Keratinocyte (primary cell): ENCODE data around the gene KLHL15. TPM values are rescaled to one million over a fixed set of nuclear protein-coding genes. Genes with fewer than 3 reads are reported as not detected.

ENCODE experiments used
- DNase-seq: peaks from one replicate; pipeline ENCODE4 v3.0.0-alpha.2; 2011; ENCODE audit warnings: low read depth, missing footprints, low spot score
- FAIRE-seq: peaks from 2 replicates; lab custom pipeline; 2011; peaks lifted over from hg19 to GRCh38; lab: Jason Lieb, UNC
- H2AFZ ChIP-seq: 2 replicates; pipeline ENCODE4 v1.6.0; 2012; ENCODE audit warnings: low read length, control low read depth, inconsistent platforms; ENCODE audit not compliant: control insufficient read depth
- H3K27ac ChIP-seq: 2 replicates; pipeline ENCODE4 v1.5.1; 2011; ENCODE audit warnings: low read length; ENCODE audit not compliant: control insufficient read depth, insufficient read depth
- H3K27me3 ChIP-seq: 3 replicates; pipeline ENCODE4 v1.6.0; 2011; ENCODE audit warnings: low read length; ENCODE audit not compliant: control insufficient read depth, insufficient read depth; ENCODE audit errors: extremely low read depth
- H3K36me3 ChIP-seq, 2 experiments: 2 replicates in 1 of 2; 3 replicates in 1 of 2; pipeline ENCODE4 v1.5.1; 2011; ENCODE audit warnings: low read length in 2 of 2, mild to moderate bottlenecking in 1 of 2; ENCODE audit not compliant: control insufficient read depth in 2 of 2, insufficient read depth in 2 of 2; ENCODE audit errors: extremely low read depth in 1 of 2
- H3K4me1 ChIP-seq: 3 replicates; pipeline ENCODE4 v1.5.1; 2011; ENCODE audit warnings: low read length; ENCODE audit not compliant: control insufficient read depth, insufficient read depth; ENCODE audit errors: extremely low read depth
- H3K4me2 ChIP-seq: 3 replicates; pipeline ENCODE4 v1.6.0; 2011; ENCODE audit warnings: low read depth, low read length; ENCODE audit not compliant: control insufficient read depth, insufficient read depth; ENCODE audit errors: extremely low read depth
- H3K4me3 ChIP-seq, 3 experiments: fragments of 200-600 bp in 1 of 3; sonication (generic) in 1 of 3; 2 replicates in 2 of 3; 3 replicates in 1 of 3; pipeline ENCODE4 v1.5.1; 2011 to 2016; ENCODE audit warnings: low read length in 3 of 3, mild to moderate bottlenecking in 3 of 3, control low read depth in 2 of 3, inconsistent platforms in 1 of 3, low read depth in 1 of 3, mixed read lengths in 1 of 3, mixed run types in 1 of 3, moderate library complexity in 1 of 3; ENCODE audit not compliant: control insufficient read depth in 2 of 3, insufficient read depth in 2 of 3; ENCODE audit errors: extremely low read depth in 1 of 3
- H3K79me2 ChIP-seq: 2 replicates; pipeline ENCODE4 v1.6.0; 2012; ENCODE audit warnings: low read length; ENCODE audit not compliant: control insufficient read depth, insufficient read depth
- H3K9ac ChIP-seq: 3 replicates; pipeline ENCODE4 v1.6.0; 2011; ENCODE audit warnings: low read length; ENCODE audit not compliant: control insufficient read depth, insufficient read depth; ENCODE audit errors: extremely low read depth
- H3K9me1 ChIP-seq: 3 replicates; pipeline ENCODE4 v1.6.0; 2011; ENCODE audit warnings: low read length; ENCODE audit not compliant: control insufficient read depth, insufficient read depth; ENCODE audit errors: extremely low read depth
- H3K9me3 ChIP-seq: 2 replicates; pipeline ENCODE4 v1.5.1; 2012; ENCODE audit warnings: low read depth, low read length; ENCODE audit not compliant: control insufficient read depth
- H4K20me1 ChIP-seq: 3 replicates; pipeline ENCODE4 v1.6.0; 2011; ENCODE audit warnings: low read length; ENCODE audit not compliant: control insufficient read depth, insufficient read depth; ENCODE audit errors: extremely low read depth
- CTCF ChIP-seq, 3 experiments: IDR thresholded peaks in 1 of 3; conservative IDR thresholded peaks in 1 of 3; optimal IDR thresholded peaks in 1 of 3; 2 replicates in 2 of 3; 3 replicates in 1 of 3; pipeline versions ENCODE3 to v1.5.1; 2011; ENCODE audit warnings: low read length in 3 of 3, mild to moderate bottlenecking in 3 of 3, moderate library complexity in 2 of 3, control low read depth in 1 of 3, inconsistent platforms in 1 of 3; ENCODE audit not compliant: insufficient read depth in 2 of 3; ENCODE audit errors: extremely low read depth in 1 of 3
- EZH2 ChIP-seq: IDR thresholded peaks from one replicate; pipeline ENCODE4 v1.6.1; 2012; ENCODE audit warnings: inconsistent platforms, mild to moderate bottlenecking, low read length, moderate library complexity
- dilution Hi-C: fragments of 300-500 bp; cut with MboI; formaldehyde crosslinking; loops from one replicate; pipeline ENCODE4 v1.7.0; 2020; ENCODE audit warnings: low sequenced_read_pairs; ENCODE audit not compliant: extremely low pct_ligation_motif_present
- polyA plus RNA-seq, 5 experiments: library from polyadenylated mRNA; depleted of rRNA in 3 of 5; stranded (reverse) in 3 of 5; stranded (forward) in 1 of 5; unstranded in 1 of 5; fragments of >200 nt; gene quantifications; 1 replicate in 1 of 5; 2 replicates in 3 of 5; 3 replicates in 1 of 5; pipeline versions ENCODE4 v1.2.1 to v1.2.3, GENCODE V29; 2011 to 2012; ENCODE audit warnings: missing spikeins in 2 of 5, low read depth in 1 of 5, low replicate concordance in 1 of 5

The KLHL15 gene
- polyA plus RNA-seq, 1 donor (not counting 4 experiments of a cell fraction or from before 2014, with no cell fraction given), result 3.4 TPM

GRCh38 chrX:23939203-23939602 lies 87.8 kb downstream of the KLHL15 start:
- Histone ChIP-seq H2AFZ (no peak overlapping the region), H3K27me3 (no peaks in the 10 kb centered on the region), H3K27ac (no peak overlapping the region), H3K4me2 (no peak overlapping the region), H3K9me3 (no peaks in the 10 kb centered on the region), H3K36me3 (no peaks in the 10 kb centered on the region), H3K4me3 (no peak overlapping the region), H3K79me2 (no peaks in the 10 kb centered on the region), H3K9me1 (no peaks in the 10 kb centered on the region), H3K9ac (no peak overlapping the region), H4K20me1 (no peaks in the 10 kb centered on the region), H3K4me1 (no peaks in the 10 kb centered on the region)
- DNase-seq (no peak), FAIRE-seq (no peak)
- TF ChIP-seq EZH2 (no peak), CTCF (optimal IDR thresholded peaks at IDR 0.05 in 1 of 3, IDR thresholded peaks at IDR 0.05 in 1 of 3, conservative IDR thresholded peaks at IDR 0.05 in 1 of 3; ENCODE audit: extremely low read depth in 1 of 3, insufficient read depth in 2 of 3, low read length in 3 of 3) (no peak)
- dilution Hi-C loops, result no loop called here

GRCh38 chrX:23938690-23939089 lies 88.3 kb downstream of the KLHL15 start:
- DNase-seq (no peak), FAIRE-seq (no peak)
- Histone ChIP-seq H3K27ac (no peak overlapping the region), H3K36me3 (no peaks in the 10 kb centered on the region), H4K20me1 (no peaks in the 10 kb centered on the region), H3K4me2 (no peak overlapping the region), H3K9me1 (no peaks in the 10 kb centered on the region), H3K79me2 (no peaks in the 10 kb centered on the region), H2AFZ (no peak overlapping the region), H3K4me1 (no peaks in the 10 kb centered on the region), H3K9me3 (no peaks in the 10 kb centered on the region), H3K9ac (no peak overlapping the region), H3K4me3 (no peak overlapping the region), H3K27me3 (no peaks in the 10 kb centered on the region)
- TF ChIP-seq CTCF (optimal IDR thresholded peaks at IDR 0.05 in 1 of 3, IDR thresholded peaks at IDR 0.05 in 1 of 3, conservative IDR thresholded peaks at IDR 0.05 in 1 of 3; ENCODE audit: extremely low read depth in 1 of 3, insufficient read depth in 2 of 3, low read length in 3 of 3) (no peak), EZH2 (no peak)
- dilution Hi-C loops, result no loop called here
